Tongue (tissue), 2 donors: Measurements from ENCODE around the gene BANF1. TPM values are rescaled to one million over a fixed set of nuclear protein-coding genes. Genes with fewer than 3 reads are reported as not detected.
"Not testable (repeated sequence)": the region's sequence is repeated elsewhere in the genome, so short reads cannot be mapped to it uniquely, and the experiment has no call there.

Experiments used
- DNase-seq: peaks from one replicate; pipeline ENCODE4 v3.0.0-alpha.2; 2015
- total RNA-seq: library from RNA; depleted of rRNA; stranded (reverse); fragments of >200 nt; gene quantifications from one replicate; pipeline ENCODE4 v1.2.3, GENCODE V29; 2014

The BANF1 gene
- total RNA-seq, 1 donor from 2014 or later, result 29.8 TPM

DNA sequence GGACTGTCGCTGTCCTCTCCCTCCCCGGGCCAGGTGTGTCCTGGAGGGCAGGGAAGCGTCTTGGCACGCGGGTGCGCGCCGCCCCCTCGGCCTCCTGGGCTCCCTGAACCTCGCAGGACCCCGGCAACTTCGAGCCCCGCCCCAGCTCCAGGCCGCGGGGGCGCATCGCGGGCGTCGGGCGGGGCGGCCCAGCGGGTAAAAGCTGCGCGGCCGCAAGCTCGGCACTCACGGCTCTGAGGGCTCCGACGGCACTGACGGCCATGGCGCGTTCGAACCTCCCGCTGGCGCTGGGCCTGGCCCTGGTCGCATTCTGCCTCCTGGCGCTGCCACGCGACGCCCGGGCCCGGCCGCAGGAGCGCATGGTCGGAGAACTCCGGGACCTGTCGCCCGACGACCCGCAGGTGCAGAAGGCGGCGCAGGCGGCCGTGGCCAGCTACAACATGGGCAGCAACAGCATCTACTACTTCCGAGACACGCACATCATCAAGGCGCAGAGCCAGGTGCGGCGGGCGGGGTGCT lies 9.5 kb downstream of the BANF1 start, which contains the start of gene CST6:
Gene CST6, plus strand, starts transcription at position 224 of the 519 bp plus-strand sequence. Its CDS starts 37 bp downstream, at position 261.
- DNase-seq, result no peak

- DNase-seq, result no peak
Observed at GRCh38 chr11:66012371-66012945, 10.2 kb downstream of the BANF1 start.

- DNase-seq, result no peak
Observed at GRCh38 chr11:66012946-66013761, 10.9 kb downstream of the BANF1 start.

DNA sequence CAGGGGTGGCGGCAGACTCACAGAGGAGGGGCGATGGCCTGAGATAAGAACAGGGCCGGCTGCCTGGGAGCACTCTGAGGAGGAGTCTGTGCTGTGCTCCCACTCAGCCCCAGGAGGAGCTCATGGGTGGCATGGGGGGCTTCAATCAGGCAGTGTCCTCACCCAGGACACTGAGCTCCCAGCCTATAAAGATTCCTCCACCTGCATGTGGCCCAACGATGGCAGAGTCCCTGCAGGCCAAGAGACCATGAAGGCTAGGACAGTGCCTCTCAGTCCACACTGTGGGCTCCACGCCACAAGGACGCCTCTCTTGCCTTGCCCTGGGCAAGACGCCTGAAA lies 11.4 kb downstream of the BANF1 start:
- DNase-seq, result no peak

DNA sequence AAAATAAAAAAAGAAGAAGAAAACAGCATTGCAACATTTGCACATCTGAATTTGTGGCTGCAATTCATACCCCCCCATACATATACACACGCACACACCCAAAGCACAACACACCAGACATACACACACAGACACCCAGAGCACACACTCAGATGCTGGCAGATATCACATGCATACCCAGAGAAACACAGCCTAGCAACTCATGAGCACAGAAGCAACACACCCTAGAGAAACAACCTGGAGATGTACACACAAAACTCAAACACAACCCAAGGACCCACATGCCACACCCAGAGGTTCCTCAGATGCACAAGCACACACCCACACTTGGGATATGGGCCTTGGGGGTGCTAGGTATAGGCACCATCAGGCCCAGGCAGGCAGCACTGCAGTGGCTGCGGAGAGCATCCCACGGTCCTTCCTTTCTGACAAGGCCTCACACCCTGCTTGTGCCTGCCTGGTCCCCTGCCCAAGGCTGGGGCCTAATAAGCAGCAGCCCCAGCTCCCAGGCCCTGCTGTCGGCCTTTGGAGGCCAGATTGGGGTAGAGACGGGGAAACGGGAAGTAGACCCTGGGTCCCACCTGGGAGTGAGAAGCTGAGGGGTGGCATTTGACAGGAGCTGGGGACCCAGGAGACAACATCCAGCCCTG lies 12.6 kb downstream of the BANF1 start:
- DNase-seq, result no peak

GRCh38 chr11:66015454-66015881 lies 13.2 kb downstream of the BANF1 start:
- DNase-seq, result peak; percentile 11

GRCh38 chr11:66015936-66016792 lies 13.9 kb downstream of the BANF1 start:
- DNase-seq, result peak; percentile 22

- no peak for DNase-seq
Observed at GRCh38 chr11:66016793-66017177, 14.5 kb downstream of the BANF1 start.

DNA sequence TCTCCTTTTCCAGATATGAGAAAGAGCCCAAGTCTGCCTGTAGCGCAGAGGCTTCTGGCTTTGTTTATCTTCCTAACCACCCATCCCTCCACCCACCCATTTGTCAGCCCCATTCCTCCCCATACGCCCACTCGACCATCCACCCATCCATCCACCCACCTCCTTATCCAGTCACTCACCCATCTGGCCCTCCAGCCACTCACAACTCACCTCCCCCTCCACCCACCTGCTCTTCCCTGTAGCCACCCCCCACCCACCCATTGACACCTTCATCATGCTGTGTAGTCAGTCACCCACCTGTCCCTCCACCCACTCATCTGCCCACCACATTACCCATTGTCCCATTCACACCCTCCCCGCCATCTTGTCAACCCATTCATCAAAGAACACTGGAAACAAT lies 15.0 kb downstream of the BANF1 start:
- DNase-seq, result no peak

DNA sequence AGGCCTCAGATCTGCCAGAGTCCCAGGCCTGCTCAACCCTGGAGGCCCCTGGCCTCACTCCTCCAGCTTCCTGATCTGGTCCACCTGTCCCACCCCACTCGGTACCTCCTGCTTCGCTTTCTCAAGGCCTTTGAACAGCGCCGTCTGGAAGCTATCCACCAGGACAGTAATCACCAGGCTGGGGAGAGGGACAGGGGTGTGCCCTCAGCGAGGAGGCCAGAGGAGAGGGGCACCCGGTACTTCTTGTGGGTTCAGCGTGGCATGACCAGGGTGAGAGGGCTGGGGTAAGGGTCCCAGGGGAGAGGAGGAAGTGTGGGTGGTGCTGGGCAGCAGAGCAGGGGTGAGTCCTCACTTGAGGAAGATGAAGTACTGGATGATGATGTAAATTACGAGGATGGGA lies 17.9 kb downstream of the BANF1 start:
- no peak for DNase-seq

- DNase-seq, result no peak
Observed at GRCh38 chr11:66020618-66021357, 18.5 kb downstream of the BANF1 start.

DNA sequence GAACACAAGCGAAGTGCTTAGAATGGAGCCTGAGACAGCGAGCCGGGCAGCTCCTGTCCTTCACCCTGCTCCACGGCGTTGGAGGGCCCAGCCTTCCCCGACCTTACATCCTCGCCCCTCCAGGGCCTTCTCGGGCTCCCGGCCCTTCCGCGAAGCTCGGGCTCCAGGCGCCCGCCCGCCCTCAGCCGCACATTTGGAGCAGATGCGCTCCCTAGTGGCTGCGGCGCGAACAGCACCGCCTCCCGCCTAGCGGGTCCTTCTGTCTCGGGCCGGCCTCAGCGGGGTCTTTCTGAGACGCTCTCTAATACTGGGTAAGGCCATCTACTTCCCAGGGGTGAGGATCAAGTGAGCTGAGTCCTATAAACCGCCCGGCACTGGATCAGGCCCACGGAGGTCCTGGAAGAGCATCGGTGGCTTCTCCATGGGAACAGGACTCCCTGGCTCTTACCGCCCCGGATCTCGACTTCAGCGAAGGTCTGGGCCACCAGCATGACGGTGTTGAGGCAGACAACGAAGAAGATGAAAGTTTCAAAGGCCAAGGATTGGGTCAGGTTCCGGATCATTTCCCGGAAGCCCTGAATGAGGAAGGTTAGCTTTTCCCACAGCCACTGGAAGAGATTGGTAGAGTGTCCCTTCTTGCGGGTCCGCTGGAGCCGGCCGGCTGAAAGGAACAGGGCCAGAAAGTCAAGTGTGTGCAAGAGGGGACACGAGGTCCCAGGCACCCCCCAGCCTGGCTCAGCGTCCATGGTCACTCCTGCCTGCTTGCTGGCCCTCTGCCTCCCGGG lies 20.3 kb downstream of the BANF1 start:
- peak; percentile 74 for DNase-seq

GRCh38 chr11:66023186-66023440 lies 20.8 kb downstream of the BANF1 start:
- DNase-seq, result not testable (repeated sequence)

DNA sequence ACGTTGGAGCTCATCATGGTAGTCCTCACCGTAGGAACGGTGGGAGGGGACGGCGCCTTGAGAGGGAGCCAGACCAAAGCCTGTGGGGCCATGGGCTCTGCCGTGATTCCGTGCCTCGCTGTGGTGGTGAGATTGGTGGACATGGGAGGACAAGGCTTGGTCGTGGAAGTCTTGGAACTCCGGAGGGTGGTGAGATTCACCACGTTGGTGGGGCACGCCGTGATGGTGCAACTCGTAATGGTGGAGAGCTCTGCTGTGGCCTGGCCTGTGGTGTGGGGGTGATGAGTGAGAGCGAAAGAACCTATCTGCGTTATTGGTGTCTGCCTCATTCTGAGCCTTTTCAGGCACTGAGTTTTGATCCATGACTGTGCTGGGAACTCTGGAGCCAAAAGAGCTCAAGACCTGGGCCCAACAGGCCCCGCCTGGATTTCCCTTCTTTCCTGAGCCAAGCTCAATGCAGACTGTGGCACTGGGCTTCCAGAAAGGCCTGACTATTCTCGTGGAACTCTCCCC lies 23.8 kb downstream of the BANF1 start, which contains the start of gene CATSPER1:
Gene CATSPER1, minus strand, starts transcription at position 463 of the 513 bp plus-strand sequence. Its CDS starts 100 bp downstream, at position 363.
- DNase-seq, result no peak

- DNase-seq, result no peak
Observed at GRCh38 chr11:66032957-66033735, 30.8 kb downstream of the BANF1 start.

DNA sequence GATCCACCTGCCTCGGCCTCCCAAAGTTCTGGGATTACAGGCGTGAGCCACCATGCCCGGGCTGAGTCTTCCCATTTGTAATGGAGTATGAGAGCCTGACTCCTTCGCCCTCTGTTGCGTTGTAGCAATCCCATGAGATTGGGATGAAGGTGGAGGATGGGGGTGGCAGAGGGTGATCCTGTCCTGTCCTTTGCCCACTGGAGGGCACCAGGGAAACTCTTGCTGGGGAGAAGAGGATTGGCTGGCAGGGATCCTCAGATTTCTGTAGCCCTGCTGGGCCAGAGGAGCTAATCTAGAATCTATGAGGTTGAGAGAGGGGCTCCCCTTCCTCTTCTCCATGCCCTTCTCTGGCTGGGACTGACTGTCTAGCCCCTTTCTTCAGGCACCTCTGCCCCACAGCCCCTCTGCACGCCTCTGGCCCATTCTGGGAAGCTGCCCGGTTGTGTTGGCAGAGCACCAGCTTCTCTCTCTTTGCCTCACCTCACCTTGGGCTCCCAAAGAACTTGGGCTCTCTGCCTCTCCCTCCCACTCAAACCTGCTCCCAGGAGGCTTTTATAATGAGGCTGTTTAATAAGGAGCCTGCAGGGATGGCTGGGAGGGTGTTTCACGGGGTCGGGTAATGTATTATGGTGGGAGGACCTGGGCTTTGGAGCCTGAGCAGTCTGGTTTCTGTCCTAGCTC lies 33.5 kb downstream of the BANF1 start:
- DNase-seq, result no peak

DNA sequence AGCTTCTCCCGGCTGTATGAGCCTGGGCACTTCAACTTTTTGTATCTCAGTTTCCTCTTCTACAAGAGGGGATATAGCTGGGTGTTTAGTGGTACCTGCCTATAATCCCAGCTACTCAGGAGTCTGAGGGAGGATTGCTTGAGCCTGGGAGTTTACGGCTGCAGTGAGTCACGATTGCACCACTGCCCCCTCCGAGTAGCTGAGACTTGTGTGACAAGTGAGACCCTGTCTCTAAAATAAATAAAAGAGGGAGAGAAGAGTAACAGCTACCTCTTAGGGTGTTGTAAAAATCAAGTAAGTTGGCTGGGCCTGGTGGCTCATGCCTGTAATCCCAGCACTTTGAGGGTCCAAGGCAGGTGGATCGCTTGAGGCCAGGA lies 34.0 kb downstream of the BANF1 start:
- DNase-seq, result no peak

GRCh38 chr11:66037327-66037726 lies 35.0 kb downstream of the BANF1 start:
- DNase-seq, result no peak

- DNase-seq, result no peak
Observed at GRCh38 chr11:66039765-66040164, 37.5 kb downstream of the BANF1 start.
